Dermis microvascular lymphatic vessel endothelial cell (primary cell): ENCODE measurements around the gene CHRNB2. TPM values are rescaled to one million over a fixed set of nuclear protein-coding genes. Genes with fewer than 3 reads are reported as not detected.

Source experiments
- DNase-seq, 2 donors: peaks; one replicate each; pipeline versions ENCODE4 v3.0.0 to v3.0.0-alpha.2; 2010; ENCODE audit warnings: low read depth in 2 of 2
- total RNA-seq: library from RNA; depleted of rRNA; stranded (reverse); fragments of >200 nt; gene quantifications from 2 replicates; pipeline ENCODE4 v1.2.1, GENCODE V29; 2014

The CHRNB2 gene
- total RNA-seq, 1 donor from 2014 or later, result under 0.01 TPM

- DNase-seq, result no peak
Observed at GRCh38 chr1:154552036-154552435, 15.5 kb upstream of the CHRNB2 start.

GRCh38 chr1:154553056-154554030 is 14.2 kb upstream of the CHRNB2 start:
- DNase-seq, result no peak

GRCh38 chr1:154556422-154556821 is 11.2 kb upstream of the CHRNB2 start:
- DNase-seq, result peak in 1 of 2 donors; percentile 36

GRCh38 chr1:154557248-154557938 is 10.2 kb upstream of the CHRNB2 start:
- DNase-seq, result peak in 1 of 2 donors; percentile 4

GRCh38 chr1:154557939-154558719 is 9.4 kb upstream of the CHRNB2 start, which contains the start of gene UBE2Q1:
Gene UBE2Q1 (minus strand): TSS chr1:154558662. CDS start chr1:154558553, 109 bp downstream.
- peak in 1 of 2 donors; percentile 53 for DNase-seq

- peak; percentile 98 to 99 for DNase-seq
Observed at GRCh38 chr1:154558720-154559465, 8.7 kb upstream of the CHRNB2 start.

- peak; percentile 92 to 95 for DNase-seq
Observed at GRCh38 chr1:154559466-154560044, 8.0 kb upstream of the CHRNB2 start.

- no peak for DNase-seq
Observed at GRCh38 chr1:154565876-154566275, 1.7 kb upstream of the CHRNB2 start.

GRCh38 chr1:154568157-154568815 is 708 bp downstream of the CHRNB2 start:
- no peak for DNase-seq

- no peak for DNase-seq
Observed at GRCh38 chr1:154571244-154571963, 3.8 kb downstream of the CHRNB2 start.

GRCh38 chr1:154571964-154572288 is 4.3 kb downstream of the CHRNB2 start:
- DNase-seq, result no peak

- DNase-seq, result no peak
Observed at GRCh38 chr1:154572468-154573167, 5.0 kb downstream of the CHRNB2 start.

GRCh38 chr1:154573168-154573510 is 5.6 kb downstream of the CHRNB2 start:
- no peak for DNase-seq

GRCh38 chr1:154574716-154575115 is 7.1 kb downstream of the CHRNB2 start:
- no peak for DNase-seq

- DNase-seq, result no peak
Observed at GRCh38 chr1:154575147-154575927, 7.8 kb downstream of the CHRNB2 start.

- no peak for DNase-seq
Observed at GRCh38 chr1:154575951-154576566, 8.5 kb downstream of the CHRNB2 start.

GRCh38 chr1:154577346-154578057 is 9.9 kb downstream of the CHRNB2 start:
- no peak for DNase-seq
